OCI-LY3 (cell line): ENCODE data around the gene CHST12.

Experiments
- H2AFZ ChIP-seq: fragments of 200-600, 300-600 bp; shearing (Covaris generic); 2 replicates; pipeline ENCODE4 v1.6.0; 2014; ENCODE audit warnings: antibody characterized with exemption, low read depth, low read length
- H3K27ac ChIP-seq: fragments of 200-600, 300-600 bp; sonication (generic); 2 replicates; pipeline ENCODE4 v1.5.1; 2014; ENCODE audit warnings: mild to moderate bottlenecking, low read length, moderate library complexity, mixed read lengths
- H3K27me3 ChIP-seq: fragments of 200-600, 300-600 bp; sonication (generic); 2 replicates; pipeline ENCODE4 v1.6.1; 2014; ENCODE audit warnings: low read depth, low read length, mixed read lengths
- H3K36me3 ChIP-seq: fragments of 200-600, 300-600 bp; sonication (generic); replicated peaks from 2 replicates; pipeline ENCODE3; 2014; ENCODE audit warnings: low read depth, low read length, mixed read lengths
- H3K4me1 ChIP-seq: fragments of 300-600, 200-600 bp; sonication (generic); 2 replicates; pipeline ENCODE4 v1.6.1; 2014; ENCODE audit warnings: low read length, mixed read lengths
- H3K4me2 ChIP-seq: fragments of 200-600, 300-600 bp; sonication (generic); 2 replicates; pipeline ENCODE4 v1.6.1; 2014; ENCODE audit warnings: low read length, mixed read lengths
- H3K4me3 ChIP-seq: fragments of 300-600, 200-600 bp; sonication (generic); 2 replicates; pipeline ENCODE4 v1.5.1; 2014; ENCODE audit warnings: antibody characterized with exemption, mild to moderate bottlenecking, low read length, moderate library complexity
- H3K79me2 ChIP-seq: fragments of 300-600, 200-600 bp; shearing (Covaris generic); 2 replicates; pipeline ENCODE4 v1.6.1; 2014; ENCODE audit warnings: mild to moderate bottlenecking, low read length, mixed read lengths
- H3K9ac ChIP-seq: fragments of 300-600, 200-600 bp; shearing (Covaris generic); 2 replicates; pipeline ENCODE4 v1.6.0; 2014; ENCODE audit warnings: mild to moderate bottlenecking, low read length, moderate library complexity
- H3K9me3 ChIP-seq: fragments of 200-600, 300-600 bp; shearing (Covaris generic); 2 replicates; pipeline ENCODE4 v1.6.1; 2014; ENCODE audit warnings: low read length, mixed read lengths; ENCODE audit not compliant: insufficient read depth
- H4K20me1 ChIP-seq: fragments of 200-600, 300-600 bp; sonication (generic); 2 replicates; pipeline ENCODE4 v1.6.1; 2016; ENCODE audit warnings: low read length, mixed read lengths; ENCODE audit not compliant: insufficient read depth
- CTCF ChIP-seq: fragments of 200-600, 300-600 bp; sonication (generic); IDR thresholded peaks from 2 replicates; pipeline ENCODE4 v1.5.1; 2014; ENCODE audit warnings: antibody characterized with exemption, low read length, low read depth
- EZH2phosphoT487 ChIP-seq: fragments of 200-600 bp; shearing (Covaris generic); IDR thresholded peaks from 2 replicates; pipeline ENCODE4 v1.6.1; 2018; ENCODE audit warnings: antibody characterized with exemption, mixed run types, low read depth

Gene CHST12

GRCh38 chr7:2379161-2379560, 24.2 kb upstream of the CHST12 start:
- Histone ChIP-seq H3K9me3 (no peaks in the 10 kb centered on the region), H3K4me3 (no peak overlapping the region), H3K27ac (no peak overlapping the region), H3K27me3 (no peaks in the 10 kb centered on the region), H4K20me1 (peaks cover 19% of the 10 kb centered on the region), H3K79me2 (peaks cover 42% of the 10 kb centered on the region), H3K4me2 (no peak overlapping the region), H2AFZ (no peak overlapping the region), H3K36me3 (peaks cover 38% of the 10 kb centered on the region), H3K4me1 (no peaks in the 10 kb centered on the region), H3K9ac (no peak overlapping the region)
- no peak for TF ChIP-seq EZH2phosphoT487
- no peak for TF ChIP-seq CTCF

- peaks cover 31% of the 10 kb centered on the region for H3K36me3 ChIP-seq
- TF ChIP-seq EZH2phosphoT487, result no peak
- TF ChIP-seq CTCF, result no peak
Observed at GRCh38 chr7:2379821-2380450, 23.5 kb upstream of the CHST12 start.

GRCh38 chr7:2380461-2380860, 22.9 kb upstream of the CHST12 start:
- H3K79me2 ChIP-seq, result peaks cover 29% of the 10 kb centered on the region
- peaks cover 19% of the 10 kb centered on the region for H4K20me1 ChIP-seq
- H3K9ac ChIP-seq, result no peak overlapping the region
- H3K4me3 ChIP-seq, result no peak overlapping the region
- no peaks in the 10 kb centered on the region for H3K4me1 ChIP-seq
- no peaks in the 10 kb centered on the region for H3K9me3 ChIP-seq
- TF ChIP-seq CTCF, result no peak
- no peak for TF ChIP-seq EZH2phosphoT487
- no peak overlapping the region for H2AFZ ChIP-seq
- no peak overlapping the region for H3K27ac ChIP-seq
- no peaks in the 10 kb centered on the region for H3K27me3 ChIP-seq
- peaks cover 26% of the 10 kb centered on the region for H3K36me3 ChIP-seq
- H3K4me2 ChIP-seq, result no peak overlapping the region

More at GRCh38 chr7:2379821-2380450, 23.5 kb upstream of the CHST12 start:
- Histone ChIP-seq H3K9ac (no peak overlapping the region), H3K4me2 (no peak overlapping the region), H3K79me2 (peaks cover 34% of the 10 kb centered on the region), H3K27me3 (no peaks in the 10 kb centered on the region), H3K27ac (no peak overlapping the region), H2AFZ (no peak overlapping the region), H3K4me3 (no peak overlapping the region), H4K20me1 (peaks cover 19% of the 10 kb centered on the region), H3K4me1 (no peaks in the 10 kb centered on the region), H3K9me3 (no peaks in the 10 kb centered on the region)

- H3K27ac ChIP-seq, result no peak overlapping the region
- peaks cover 18% of the 10 kb centered on the region for H3K36me3 ChIP-seq
- H4K20me1 ChIP-seq, result peaks cover 19% of the 10 kb centered on the region
- no peaks in the 10 kb centered on the region for H3K9me3 ChIP-seq
- no peaks in the 10 kb centered on the region for H3K27me3 ChIP-seq
- H2AFZ ChIP-seq, result no peak overlapping the region
- no peaks in the 10 kb centered on the region for H3K4me1 ChIP-seq
- TF ChIP-seq CTCF (no peak), EZH2phosphoT487 (no peak)
- H3K9ac ChIP-seq, result no peak overlapping the region
- peaks cover 21% of the 10 kb centered on the region for H3K79me2 ChIP-seq
- H3K4me3 ChIP-seq, result no peak overlapping the region
- no peak overlapping the region for H3K4me2 ChIP-seq
Observed at GRCh38 chr7:2381227-2381626, 22.2 kb upstream of the CHST12 start.
